ENCODE results near the gene TNC.

GRCh38 chr9:115006660-115007059 lies 111.3 kb downstream of the TNC start:
- TF ChIP-seq, protein P1, sequence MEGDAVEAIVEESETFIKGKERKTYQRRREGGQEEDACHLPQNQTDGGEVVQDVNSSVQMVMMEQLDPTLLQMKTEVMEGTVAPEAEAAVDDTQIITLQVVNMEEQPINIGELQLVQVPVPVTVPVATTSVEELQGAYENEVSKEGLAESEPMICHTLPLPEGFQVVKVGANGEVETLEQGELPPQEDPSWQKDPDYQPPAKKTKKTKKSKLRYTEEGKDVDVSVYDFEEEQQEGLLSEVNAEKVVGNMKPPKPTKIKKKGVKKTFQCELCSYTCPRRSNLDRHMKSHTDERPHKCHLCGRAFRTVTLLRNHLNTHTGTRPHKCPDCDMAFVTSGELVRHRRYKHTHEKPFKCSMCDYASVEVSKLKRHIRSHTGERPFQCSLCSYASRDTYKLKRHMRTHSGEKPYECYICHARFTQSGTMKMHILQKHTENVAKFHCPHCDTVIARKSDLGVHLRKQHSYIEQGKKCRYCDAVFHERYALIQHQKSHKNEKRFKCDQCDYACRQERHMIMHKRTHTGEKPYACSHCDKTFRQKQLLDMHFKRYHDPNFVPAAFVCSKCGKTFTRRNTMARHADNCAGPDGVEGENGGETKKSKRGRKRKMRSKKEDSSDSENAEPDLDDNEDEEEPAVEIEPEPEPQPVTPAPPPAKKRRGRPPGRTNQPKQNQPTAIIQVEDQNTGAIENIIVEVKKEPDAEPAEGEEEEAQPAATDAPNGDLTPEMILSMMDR (IDR thresholded peaks at IDR 0.05): no peak
- TF ChIP-seq NRF1 (IDR thresholded peaks at IDR 0.05; ENCODE audit: low read depth, low read length) (no peak), POLR2AphosphoS5 (IDR thresholded peaks at IDR 0.05; ENCODE audit: low read depth, low read length) (no peak), RFX5 (IDR thresholded peaks at IDR 0.05; ENCODE audit: low read length) (no peak), SMC3 (IDR thresholded peaks at IDR 0.05; ENCODE audit: low read depth, low read length) (no peak), RAD21 (IDR thresholded peaks at IDR 0.05; ENCODE audit: low read length) (no peak), EP300 (IDR thresholded peaks at IDR 0.05; ENCODE audit: borderline replicate concordance in 1 of 2, low read depth in 1 of 2, low read length in 1 of 2) (no peak), EZH2phosphoT487 (IDR thresholded peaks at IDR 0.05; ENCODE audit: borderline replicate concordance, low read depth) (no peak), YY1 (IDR thresholded peaks at IDR 0.05; ENCODE audit: low read depth) (no peak)

Measured in SK-N-SH (cell line).